Brain microvascular endothelial cell (primary cell): ENCODE data around the gene DHH.
"Not testable (repeated sequence)": the region's sequence is repeated elsewhere in the genome, so short reads cannot be mapped to it uniquely, and the experiment has no call there.

Experiments
- DNase-seq: peaks from one replicate; pipeline ENCODE4 v3.0.0-alpha.2; 2020
- H3K27ac ChIP-seq: fragments of 250-450 bp; sonication (Bioruptor Pico); 2 replicates; pipeline ENCODE4 v1.5.1; 2020; ENCODE audit warnings: mild to moderate bottlenecking, moderate library complexity
- H3K27me3 ChIP-seq: fragments of 250-450 bp; sonication (Bioruptor Pico); replicated peaks from 2 replicates; pipeline ENCODE4 v1.5.1; 2020; ENCODE audit warnings: mild to moderate bottlenecking
- H3K36me3 ChIP-seq: fragments of 250-450 bp; sonication (Bioruptor Pico); replicated peaks from 2 replicates; pipeline ENCODE4 v1.5.1; 2020; ENCODE audit warnings: mild to moderate bottlenecking
- H3K4me3 ChIP-seq: 2 replicates; pipeline ENCODE4 v1.5.1; 2011; ENCODE audit warnings: low read depth, mild to moderate bottlenecking, control low read depth, low read length, moderate library complexity
- in situ Hi-C: cut with HindIII; loops from 2 replicates; pipeline ENCODE4 v1.10.0; 2017; ENCODE audit warnings: low sequenced_read_pairs, low pct_ligation_motif_present
- TF ChIP-seq, protein P1 (sequence below): IDR thresholded peaks from 2 replicates; pipeline ENCODE4 v1.5.1; 2011; ENCODE audit warnings: low read depth, mild to moderate bottlenecking, moderate library complexity, low read length, control low read depth, inconsistent platforms; ENCODE audit errors: missing control alignments

Gene DHH

DNA sequence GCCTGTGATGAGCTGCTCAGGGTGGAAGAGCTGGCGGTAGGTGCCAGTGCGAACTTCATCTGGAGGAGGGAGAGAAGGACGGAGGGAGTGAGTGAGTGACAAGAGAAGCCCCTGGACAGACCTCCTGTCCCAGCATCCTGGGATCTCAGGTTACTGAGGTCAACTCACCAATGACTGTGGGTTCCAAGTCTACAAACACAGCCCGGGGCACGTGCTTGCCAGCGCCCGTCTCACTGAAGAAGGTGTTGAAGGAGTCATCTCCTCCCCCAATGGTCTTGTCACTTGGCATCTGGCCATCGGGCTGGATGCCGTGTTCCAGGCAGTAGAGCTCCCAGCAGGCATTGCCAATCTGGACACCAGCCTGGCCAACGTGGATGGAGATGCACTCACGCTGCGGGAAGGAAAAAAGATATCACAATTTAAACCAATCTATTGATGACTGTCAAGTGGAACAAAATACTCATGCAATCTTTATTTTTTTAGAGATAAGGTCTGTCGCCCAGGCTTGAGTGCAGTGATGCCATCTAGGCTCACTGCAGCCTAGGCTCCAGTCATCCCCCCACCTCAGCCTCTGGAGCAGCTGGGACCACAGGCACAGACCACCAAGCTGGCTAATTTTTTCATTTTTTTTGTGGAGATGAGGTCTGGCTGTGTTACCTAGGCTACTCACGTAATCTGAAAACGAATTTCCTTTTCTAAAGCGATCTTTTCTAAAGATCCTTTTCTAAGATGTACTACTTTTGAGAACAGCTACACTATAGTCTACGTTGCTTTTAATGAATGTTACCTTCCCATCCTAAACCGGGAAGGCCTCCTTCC is 34.9 kb upstream of the DHH start:
- no peaks in the 10 kb centered on the region for H3K27me3 ChIP-seq
- H3K4me3 ChIP-seq, result peak overlapping the region; percentile 98
- no peak for DNase-seq
- peak overlapping the region; percentile 98 for H3K27ac ChIP-seq
- H3K36me3 ChIP-seq, result peaks cover 36% of the 10 kb centered on the region
- TF ChIP-seq, protein P1, sequence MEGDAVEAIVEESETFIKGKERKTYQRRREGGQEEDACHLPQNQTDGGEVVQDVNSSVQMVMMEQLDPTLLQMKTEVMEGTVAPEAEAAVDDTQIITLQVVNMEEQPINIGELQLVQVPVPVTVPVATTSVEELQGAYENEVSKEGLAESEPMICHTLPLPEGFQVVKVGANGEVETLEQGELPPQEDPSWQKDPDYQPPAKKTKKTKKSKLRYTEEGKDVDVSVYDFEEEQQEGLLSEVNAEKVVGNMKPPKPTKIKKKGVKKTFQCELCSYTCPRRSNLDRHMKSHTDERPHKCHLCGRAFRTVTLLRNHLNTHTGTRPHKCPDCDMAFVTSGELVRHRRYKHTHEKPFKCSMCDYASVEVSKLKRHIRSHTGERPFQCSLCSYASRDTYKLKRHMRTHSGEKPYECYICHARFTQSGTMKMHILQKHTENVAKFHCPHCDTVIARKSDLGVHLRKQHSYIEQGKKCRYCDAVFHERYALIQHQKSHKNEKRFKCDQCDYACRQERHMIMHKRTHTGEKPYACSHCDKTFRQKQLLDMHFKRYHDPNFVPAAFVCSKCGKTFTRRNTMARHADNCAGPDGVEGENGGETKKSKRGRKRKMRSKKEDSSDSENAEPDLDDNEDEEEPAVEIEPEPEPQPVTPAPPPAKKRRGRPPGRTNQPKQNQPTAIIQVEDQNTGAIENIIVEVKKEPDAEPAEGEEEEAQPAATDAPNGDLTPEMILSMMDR, result no peak
- in situ Hi-C loops, result no loop called here

DNA sequence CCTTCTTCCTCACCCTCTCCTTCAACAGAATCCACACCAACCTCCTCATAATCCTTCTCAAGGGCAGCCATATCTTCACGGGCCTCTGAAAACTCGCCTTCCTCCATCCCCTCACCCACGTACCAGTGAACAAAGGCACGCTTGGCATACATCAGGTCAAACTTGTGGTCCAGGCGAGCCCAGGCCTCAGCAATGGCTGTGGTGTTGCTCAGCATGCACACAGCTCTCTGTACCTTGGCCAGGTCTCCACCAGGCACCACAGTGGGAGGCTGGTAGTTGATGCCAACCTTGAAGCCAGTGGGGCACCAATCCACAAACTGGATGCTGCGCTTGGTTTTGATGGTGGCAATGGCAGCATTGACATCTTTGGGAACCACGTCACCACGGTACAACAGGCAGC is 33.4 kb upstream of the DHH start:
- in situ Hi-C loops, DNase-seq, H3K4me3 ChIP-seq, H3K27me3 ChIP-seq, H3K27ac ChIP-seq: not testable (repeated sequence)
- peaks cover 36% of the 10 kb centered on the region for H3K36me3 ChIP-seq

DNA sequence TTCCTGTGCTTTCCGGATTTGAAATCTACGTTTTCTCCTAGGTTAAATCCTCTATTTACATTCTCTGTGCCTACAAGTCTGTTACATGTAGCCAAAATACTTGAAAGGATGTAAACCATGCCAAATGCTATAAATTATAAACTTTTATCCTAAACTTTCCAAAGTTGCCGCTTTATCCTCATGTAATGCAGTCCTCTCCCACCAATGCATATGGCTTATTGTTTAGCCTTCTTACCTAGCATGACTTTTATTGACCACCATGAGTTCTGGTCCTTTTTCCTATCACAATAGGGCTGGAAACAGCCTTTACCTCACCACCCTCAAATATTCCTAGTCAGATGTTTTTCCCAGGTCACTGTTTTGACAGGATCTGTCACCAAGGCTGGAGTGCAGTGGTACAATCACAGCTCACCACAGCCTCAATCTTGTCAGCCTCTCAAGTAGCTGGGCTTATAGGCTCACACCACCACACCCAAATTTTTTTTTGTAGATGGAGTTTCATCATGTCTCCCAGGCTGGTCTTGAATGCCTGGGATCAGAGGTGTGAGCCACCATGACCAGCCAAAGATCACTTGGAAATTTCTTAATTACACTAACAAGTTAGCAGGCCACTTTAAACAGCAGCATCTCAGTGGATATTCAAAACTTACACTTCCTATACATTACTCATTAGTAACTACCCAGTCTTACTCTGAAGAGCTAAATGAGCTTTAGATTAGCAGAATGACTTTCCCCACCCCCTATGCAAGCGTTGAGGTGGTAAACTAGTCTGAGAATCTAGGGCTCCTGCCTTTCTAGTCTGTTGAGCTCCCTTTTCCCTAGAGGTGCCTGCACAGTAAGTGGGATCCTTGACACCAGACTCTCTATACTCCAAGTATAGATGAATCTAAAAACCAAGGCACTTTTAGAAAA is 32.5 kb upstream of the DHH start:
- TF ChIP-seq, protein P1, result no peak
- Histone ChIP-seq H3K27ac (no peak overlapping the region), H3K4me3 (no peak overlapping the region), H3K27me3 (no peaks in the 10 kb centered on the region), H3K36me3 (peaks cover 36% of the 10 kb centered on the region)
- in situ Hi-C loops, result no loop called here
- DNase-seq, result no peak

DNA sequence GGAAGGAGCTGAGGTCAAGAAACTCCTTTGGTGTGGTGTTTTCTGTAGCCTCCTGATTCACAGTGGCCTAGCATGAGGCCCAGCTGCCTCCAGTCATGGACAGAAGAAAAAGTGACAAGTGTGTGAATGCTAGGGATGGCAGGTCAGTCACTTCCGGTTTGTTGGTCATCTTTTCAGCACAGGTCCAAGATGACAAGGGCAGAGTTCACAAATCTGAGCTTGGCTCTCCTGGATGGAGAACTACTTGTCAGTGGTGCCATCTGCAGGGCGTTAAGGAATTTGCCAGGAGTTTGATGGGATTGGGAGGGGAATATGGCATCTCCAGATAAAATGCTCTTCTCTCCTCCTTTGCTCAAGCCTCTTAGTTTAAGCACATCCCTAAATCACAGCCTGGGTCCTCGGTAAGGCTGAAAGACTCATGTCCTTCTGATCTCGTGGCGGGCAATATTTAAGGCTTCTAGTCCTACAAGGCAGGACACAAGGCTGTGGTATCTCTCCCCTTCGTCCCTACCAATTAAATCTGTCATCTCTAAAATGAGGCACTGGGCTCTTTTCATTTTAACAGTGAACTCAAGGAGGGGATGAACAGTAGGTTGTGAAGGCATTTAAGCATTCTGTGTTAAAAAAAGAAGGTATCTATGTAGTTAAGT is 26.6 kb upstream of the DHH start:
- no peak overlapping the region for H3K27ac ChIP-seq
- TF ChIP-seq, protein P1, result peak; percentile 82
- H3K4me3 ChIP-seq, result no peak overlapping the region
- in situ Hi-C loops, result no loop called here
- DNase-seq, result peak; percentile 41
- no peaks in the 10 kb centered on the region for H3K36me3 ChIP-seq
- no peaks in the 10 kb centered on the region for H3K27me3 ChIP-seq

DNA sequence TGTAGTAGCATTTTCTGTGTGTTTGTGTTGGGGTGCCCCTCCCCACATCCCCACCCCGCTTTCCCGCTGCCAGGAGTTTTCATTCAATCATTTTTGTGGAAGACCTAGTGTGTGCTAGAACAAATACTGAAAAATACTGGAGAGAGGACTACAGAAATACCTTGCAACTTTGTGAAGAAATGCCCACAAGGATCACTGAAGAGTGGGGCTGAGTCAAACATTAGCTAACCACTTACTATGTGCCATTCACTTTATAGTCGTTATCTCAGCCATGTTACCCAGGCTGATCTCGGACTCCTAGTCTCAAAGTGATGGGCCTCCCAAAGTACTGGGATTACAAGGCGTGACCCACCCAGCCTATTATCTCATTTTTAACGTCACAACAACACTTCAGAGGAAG is 16.6 kb upstream of the DHH start:
- no peak for DNase-seq
- Histone ChIP-seq H3K27me3 (no peaks in the 10 kb centered on the region), H3K4me3 (peak overlapping the region; percentile 86), H3K36me3 (no peaks in the 10 kb centered on the region), H3K27ac (no peak overlapping the region)
- TF ChIP-seq, protein P1, result no peak
- in situ Hi-C loops, result no loop called here
